HEK293 (cell line): ENCODE results near the gene COL18A1.
A peak's percentile ranks its signal among the peaks of the same experiment; 100 is the strongest.

Experiments
- CTCF ChIA-PET: fragments of 350-600 bp; formaldehyde crosslinking; extraction: SDS; loops from one replicate; lab custom pipeline; 2021; ENCODE audit warnings: antibody characterized with exemption; lab: Yijun Ruan, JAX
- POLR2A ChIA-PET: fragments of 300-600 bp; formaldehyde crosslinking; extraction: SDS; loops from one replicate; lab custom pipeline; 2020; ENCODE audit warnings: antibody characterized with exemption, inconsistent platforms; lab: Yijun Ruan, JAX
- H3K27ac ChIP-seq: fragments of 200-500 bp; sonication (Bioruptor generic); 2 replicates; pipeline ENCODE4 v1.5.1; 2014; ENCODE audit warnings: low read depth, low read length, control low read depth, inconsistent platforms; ENCODE audit errors: extremely low read depth
- H3K36me3 ChIP-seq, 2 experiments: fragments of 200-500 bp in 1 of 2; sonication (Bioruptor generic) in 1 of 2; 1 replicate in 1 of 2; 2 replicates in 1 of 2; pipeline ENCODE4 v1.5.1; 2014 to 2017; ENCODE audit warnings: inconsistent platforms in 2 of 2, low read length in 2 of 2; ENCODE audit not compliant: control insufficient read depth in 2 of 2, insufficient read depth in 1 of 2
- H3K4me1 ChIP-seq: fragments of 200-500 bp; sonication (Bioruptor generic); 2 replicates; pipeline ENCODE4 v1.5.1; 2014; ENCODE audit warnings: mild to moderate bottlenecking, low read length, inconsistent platforms; ENCODE audit not compliant: control insufficient read depth, insufficient read depth
- H3K4me3 ChIP-seq: 2 replicates; pipeline ENCODE4 v1.5.1; 2011; ENCODE audit warnings: low read depth, mild to moderate bottlenecking, control low read depth, low read length, moderate library complexity
- H3K9me3 ChIP-seq: fragments of 200-500 bp; sonication (Bioruptor generic); 2 replicates; pipeline ENCODE4 v1.5.1; 2014; ENCODE audit warnings: low read depth, low read length, inconsistent platforms; ENCODE audit not compliant: control insufficient read depth, insufficient read depth
- HOXD13 ChIP-seq: sonication (generic); formaldehyde crosslinking; IDR thresholded peaks from 2 replicates; pipeline ENCODE4 v1.8.0; 2022; ENCODE audit warnings: missing genetic modification reagents, borderline replicate concordance
- MYNN ChIP-seq: fragments of 450-650 bp; formaldehyde crosslinking; IDR thresholded peaks from 2 replicates; pipeline ENCODE4 v1.5.1; 2016; ENCODE audit warnings: missing biosample characterization, missing genetic modification characterization, borderline replicate concordance
- TRIM28 ChIP-seq: IDR thresholded peaks from 2 replicates; pipeline ENCODE4 v1.6.1; 2011; ENCODE audit warnings: low read length, control low read depth, borderline replicate concordance
- ZBTB48 ChIP-seq: fragments of 450-650 bp; formaldehyde crosslinking; IDR thresholded peaks from 2 replicates; pipeline ENCODE4 v1.5.1; 2016; ENCODE audit warnings: missing biosample characterization, missing genetic modification characterization
- ZNF112 ChIP-seq: fragments of 450-650 bp; formaldehyde crosslinking; IDR thresholded peaks from 2 replicates; pipeline ENCODE4 v1.5.0; 2017; ENCODE audit warnings: missing biosample characterization, missing genetic modification characterization
- ZNF121 ChIP-seq: fragments of 450-650 bp; formaldehyde crosslinking; IDR thresholded peaks from 2 replicates; pipeline ENCODE4 v1.5.1; 2016; ENCODE audit warnings: missing biosample characterization, missing genetic modification characterization
- ZNF146 ChIP-seq: fragments of 450-650 bp; formaldehyde crosslinking; IDR thresholded peaks from 2 replicates; pipeline ENCODE4 v1.5.1; 2016; ENCODE audit warnings: missing biosample characterization, missing genetic modification characterization
- ZNF16 ChIP-seq: fragments of 450-650 bp; formaldehyde crosslinking; IDR thresholded peaks from 2 replicates; pipeline ENCODE4 v1.5.1; 2016; ENCODE audit warnings: low read depth, missing biosample characterization, missing genetic modification characterization
- ZNF239 ChIP-seq: fragments of 450-650 bp; formaldehyde crosslinking; IDR thresholded peaks from 2 replicates; pipeline ENCODE4 v1.5.1; 2016; ENCODE audit warnings: missing biosample characterization, missing genetic modification characterization
- ZNF473 ChIP-seq: fragments of 450-650 bp; formaldehyde crosslinking; IDR thresholded peaks from 2 replicates; pipeline ENCODE4 v1.5.1; 2017; ENCODE audit warnings: missing biosample characterization, missing genetic modification characterization
- ZNF600 ChIP-seq: fragments of 450-650 bp; formaldehyde crosslinking; IDR thresholded peaks from 2 replicates; pipeline ENCODE4 v1.5.1; 2016; ENCODE audit warnings: missing biosample characterization, missing genetic modification characterization
- ZNF623 ChIP-seq: fragments of 450-650 bp; formaldehyde crosslinking; IDR thresholded peaks from 2 replicates; pipeline ENCODE4 v1.5.1; 2016; ENCODE audit warnings: missing biosample characterization, missing genetic modification characterization
- ZNF664 ChIP-seq: fragments of 450-650 bp; formaldehyde crosslinking; IDR thresholded peaks from 2 replicates; pipeline ENCODE4 v1.5.1; 2016; ENCODE audit warnings: missing biosample characterization, missing genetic modification characterization
- ZNF670 ChIP-seq: fragments of 450-650 bp; formaldehyde crosslinking; IDR thresholded peaks from 2 replicates; pipeline ENCODE4 v1.5.1; 2016; ENCODE audit warnings: missing biosample characterization, missing genetic modification characterization, low read depth
- ZNF791 ChIP-seq: fragments of 450-650 bp; formaldehyde crosslinking; IDR thresholded peaks from 2 replicates; pipeline ENCODE4 v1.5.1; 2016; ENCODE audit warnings: missing biosample characterization, missing genetic modification characterization
- ZSCAN30 ChIP-seq: fragments of 450-650 bp; IDR thresholded peaks from 2 replicates; pipeline ENCODE4 v1.5.1; 2018; ENCODE audit warnings: missing biosample characterization, mild to moderate bottlenecking, missing genetic modification characterization, moderate library complexity
- ZXDB ChIP-seq: fragments of 450-650 bp; formaldehyde crosslinking; IDR thresholded peaks from 2 replicates; pipeline ENCODE4 v1.5.1; 2016; ENCODE audit warnings: missing biosample characterization, missing genetic modification characterization
- TF ChIP-seq, protein P1 (sequence below): fragments of 450-650 bp; formaldehyde crosslinking; IDR thresholded peaks from 2 replicates; pipeline ENCODE4 v1.5.0; 2017; ENCODE audit warnings: missing biosample characterization, missing genetic modification characterization, borderline replicate concordance
- TF ChIP-seq, protein P2 (sequence below): fragments of 450-650 bp; formaldehyde crosslinking; conservative IDR thresholded peaks from 2 replicates; pipeline ENCODE4 v1.5.1; 2016; ENCODE audit warnings: low read depth, missing biosample characterization, missing genetic modification characterization
- TF ChIP-seq, protein P3 (sequence below): fragments of 450-650 bp; formaldehyde crosslinking; IDR thresholded peaks from 2 replicates; pipeline ENCODE4 v1.5.1; 2016; ENCODE audit warnings: missing biosample characterization, missing genetic modification characterization

Gene COL18A1

DNA sequence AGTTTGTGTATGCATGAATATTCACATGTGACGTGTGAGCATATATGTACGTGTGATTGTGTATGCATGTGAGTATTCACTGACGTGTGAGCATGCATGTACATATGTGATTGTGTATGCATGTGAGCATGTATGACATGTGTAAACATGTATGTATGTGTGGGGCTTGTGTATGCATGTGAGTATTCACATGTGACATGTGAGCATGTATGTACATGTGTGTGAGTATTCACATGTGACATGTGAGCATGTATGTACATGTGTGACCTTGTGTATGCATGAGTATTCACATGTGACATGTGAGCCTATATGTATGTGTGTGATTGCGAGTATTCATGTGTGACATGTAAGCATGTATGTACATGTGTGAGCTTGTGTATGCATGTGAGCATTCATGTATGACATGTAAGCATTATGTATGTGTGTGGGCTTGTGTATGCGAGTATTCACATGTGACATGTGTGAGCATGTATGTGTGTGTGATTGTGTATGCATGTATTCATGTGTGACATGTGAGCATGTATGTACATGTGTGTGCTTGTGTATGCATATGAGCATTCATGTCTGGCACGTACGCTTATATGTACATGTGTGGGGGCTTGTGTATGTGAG lies 47.8 kb downstream of the COL18A1 start (continued):
- TF ChIP-seq ZNF146 (tag by site-specific recombination), result peak; percentile 5; the same call in 1 of the 2 replicates
- TF ChIP-seq HOXD13 (CRISPR knock-in tag), result 0 out of 2 replicates have a peak, but pooled peaks have one; percentile 22
- TF ChIP-seq, protein P1, sequence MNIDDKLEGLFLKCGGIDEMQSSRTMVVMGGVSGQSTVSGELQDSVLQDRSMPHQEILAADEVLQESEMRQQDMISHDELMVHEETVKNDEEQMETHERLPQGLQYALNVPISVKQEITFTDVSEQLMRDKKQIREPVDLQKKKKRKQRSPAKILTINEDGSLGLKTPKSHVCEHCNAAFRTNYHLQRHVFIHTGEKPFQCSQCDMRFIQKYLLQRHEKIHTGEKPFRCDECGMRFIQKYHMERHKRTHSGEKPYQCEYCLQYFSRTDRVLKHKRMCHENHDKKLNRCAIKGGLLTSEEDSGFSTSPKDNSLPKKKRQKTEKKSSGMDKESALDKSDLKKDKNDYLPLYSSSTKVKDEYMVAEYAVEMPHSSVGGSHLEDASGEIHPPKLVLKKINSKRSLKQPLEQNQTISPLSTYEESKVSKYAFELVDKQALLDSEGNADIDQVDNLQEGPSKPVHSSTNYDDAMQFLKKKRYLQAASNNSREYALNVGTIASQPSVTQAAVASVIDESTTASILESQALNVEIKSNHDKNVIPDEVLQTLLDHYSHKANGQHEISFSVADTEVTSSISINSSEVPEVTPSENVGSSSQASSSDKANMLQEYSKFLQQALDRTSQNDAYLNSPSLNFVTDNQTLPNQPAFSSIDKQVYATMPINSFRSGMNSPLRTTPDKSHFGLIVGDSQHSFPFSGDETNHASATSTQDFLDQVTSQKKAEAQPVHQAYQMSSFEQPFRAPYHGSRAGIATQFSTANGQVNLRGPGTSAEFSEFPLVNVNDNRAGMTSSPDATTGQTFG, result no peak
- no peak for TF ChIP-seq ZNF623
- no peak for TF ChIP-seq ZNF112 (tag by site-specific recombination)
- TF ChIP-seq, protein P2, sequence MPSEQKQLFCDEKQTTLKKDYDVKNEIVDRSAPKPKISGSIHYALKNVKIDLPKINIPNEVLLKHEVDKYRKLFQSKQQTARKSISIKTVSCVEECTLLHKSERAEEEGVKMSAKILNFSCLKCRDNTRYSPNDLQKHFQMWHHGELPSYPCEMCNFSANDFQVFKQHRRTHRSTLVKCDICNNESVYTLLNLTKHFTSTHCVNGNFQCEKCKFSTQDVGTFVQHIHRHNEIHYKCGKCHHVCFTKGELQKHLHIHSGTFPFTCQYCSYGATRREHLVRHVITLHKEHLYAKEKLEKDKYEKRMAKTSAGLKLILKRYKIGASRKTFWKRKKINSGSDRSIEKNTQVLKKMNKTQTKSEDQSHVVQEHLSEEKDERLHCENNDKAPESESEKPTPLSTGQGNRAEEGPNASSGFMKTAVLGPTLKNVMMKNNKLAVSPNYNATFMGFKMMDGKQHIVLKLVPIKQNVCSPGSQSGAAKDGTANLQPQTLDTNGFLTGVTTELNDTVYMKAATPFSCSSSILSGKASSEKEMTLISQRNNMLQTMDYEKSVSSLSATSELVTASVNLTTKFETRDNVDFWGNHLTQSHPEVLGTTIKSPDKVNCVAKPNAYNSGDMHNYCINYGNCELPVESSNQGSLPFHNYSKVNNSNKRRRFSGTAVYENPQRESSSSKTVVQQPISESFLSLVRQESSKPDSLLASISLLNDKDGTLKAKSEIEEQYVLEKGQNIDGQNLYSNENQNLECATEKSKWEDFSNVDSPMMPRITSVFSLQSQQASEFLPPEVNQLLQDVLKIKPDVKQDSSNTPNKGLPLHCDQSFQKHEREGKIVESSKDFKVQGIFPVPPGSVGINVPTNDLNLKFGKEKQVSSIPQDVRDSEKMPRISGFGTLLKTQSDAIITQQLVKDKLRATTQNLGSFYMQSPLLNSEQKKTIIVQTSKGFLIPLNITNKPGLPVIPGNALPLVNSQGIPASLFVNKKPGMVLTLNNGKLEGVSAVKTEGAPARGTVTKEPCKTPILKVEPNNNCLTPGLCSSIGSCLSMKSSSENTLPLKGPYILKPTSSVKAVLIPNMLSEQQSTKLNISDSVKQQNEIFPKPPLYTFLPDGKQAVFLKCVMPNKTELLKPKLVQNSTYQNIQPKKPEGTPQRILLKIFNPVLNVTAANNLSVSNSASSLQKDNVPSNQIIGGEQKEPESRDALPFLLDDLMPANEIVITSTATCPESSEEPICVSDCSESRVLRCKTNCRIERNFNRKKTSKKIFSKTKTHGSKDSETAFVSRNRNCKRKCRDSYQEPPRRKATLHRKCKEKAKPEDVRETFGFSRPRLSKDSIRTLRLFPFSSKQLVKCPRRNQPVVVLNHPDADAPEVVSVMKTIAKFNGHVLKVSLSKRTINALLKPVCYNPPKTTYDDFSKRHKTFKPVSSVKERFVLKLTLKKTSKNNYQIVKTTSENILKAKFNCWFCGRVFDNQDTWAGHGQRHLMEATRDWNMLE (tag by site-specific recombination), result no peak
- no peak for TF ChIP-seq ZSCAN30 (tag by site-specific recombination)
- TF ChIP-seq ZNF239, result 0 out of 2 replicates have a peak, but pooled peaks have one; percentile 16
- TF ChIP-seq ZBTB48 (tag by site-specific recombination), result no peak
- no peak for TF ChIP-seq ZNF600 (tag by site-specific recombination)
- TF ChIP-seq ZNF664 (tag by site-specific recombination), result no peak
- no peak for TF ChIP-seq ZNF791 (tag by site-specific recombination)

DNA sequence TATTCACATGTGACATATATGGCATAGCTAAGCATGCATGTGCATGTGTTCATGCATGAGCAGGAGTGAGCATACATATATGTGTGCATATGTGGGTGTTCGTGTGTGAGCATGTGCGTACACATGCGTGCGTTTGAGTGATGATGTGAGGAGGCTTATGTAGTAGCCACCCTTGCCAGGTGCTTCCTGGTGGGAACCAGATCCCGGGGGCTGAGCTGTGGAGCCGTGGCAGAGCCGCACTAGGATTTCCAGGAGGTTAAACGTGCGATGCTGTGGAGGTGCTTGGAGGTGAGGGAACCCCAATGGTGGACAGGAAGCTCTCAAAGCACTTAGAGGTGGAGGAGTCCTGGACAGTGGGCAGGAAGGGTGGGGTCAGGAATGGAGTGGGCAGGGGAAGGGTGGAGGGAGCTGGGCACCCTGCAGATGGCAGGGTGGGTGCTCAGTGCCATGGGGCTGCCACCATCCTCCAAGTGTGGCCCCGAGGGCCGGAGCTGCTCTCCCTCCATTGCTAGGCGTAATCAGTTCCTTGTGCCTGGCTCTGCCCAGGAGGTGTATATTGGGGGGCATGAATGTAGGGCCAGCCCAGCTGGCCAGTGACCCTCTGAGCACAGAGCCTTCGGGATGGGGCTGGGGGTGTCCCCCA lies 48.5 kb downstream of the COL18A1 start:
- Histone ChIP-seq H3K9me3 (no peaks in the 10 kb centered on the region), H3K36me3 (peaks cover 0 to 6% of the 10 kb centered on the region in 2 experiments; a peak in 1 of 3 replicates), H3K27ac (no peak overlapping the region), H3K4me1 (no peaks in the 10 kb centered on the region), H3K4me3 (no peak overlapping the region)
- POLR2A ChIA-PET, result no interaction called here
- no peak for TF ChIP-seq ZNF473 (tag by site-specific recombination)
- no peak for TF ChIP-seq ZNF121
- TF ChIP-seq MYNN (tag by site-specific recombination), result no peak
- TF ChIP-seq TRIM28, result no peak
- no peak for TF ChIP-seq ZNF16 (tag by site-specific recombination)
- TF ChIP-seq ZNF670 (tag by site-specific recombination), result no peak
- TF ChIP-seq, protein P3, sequence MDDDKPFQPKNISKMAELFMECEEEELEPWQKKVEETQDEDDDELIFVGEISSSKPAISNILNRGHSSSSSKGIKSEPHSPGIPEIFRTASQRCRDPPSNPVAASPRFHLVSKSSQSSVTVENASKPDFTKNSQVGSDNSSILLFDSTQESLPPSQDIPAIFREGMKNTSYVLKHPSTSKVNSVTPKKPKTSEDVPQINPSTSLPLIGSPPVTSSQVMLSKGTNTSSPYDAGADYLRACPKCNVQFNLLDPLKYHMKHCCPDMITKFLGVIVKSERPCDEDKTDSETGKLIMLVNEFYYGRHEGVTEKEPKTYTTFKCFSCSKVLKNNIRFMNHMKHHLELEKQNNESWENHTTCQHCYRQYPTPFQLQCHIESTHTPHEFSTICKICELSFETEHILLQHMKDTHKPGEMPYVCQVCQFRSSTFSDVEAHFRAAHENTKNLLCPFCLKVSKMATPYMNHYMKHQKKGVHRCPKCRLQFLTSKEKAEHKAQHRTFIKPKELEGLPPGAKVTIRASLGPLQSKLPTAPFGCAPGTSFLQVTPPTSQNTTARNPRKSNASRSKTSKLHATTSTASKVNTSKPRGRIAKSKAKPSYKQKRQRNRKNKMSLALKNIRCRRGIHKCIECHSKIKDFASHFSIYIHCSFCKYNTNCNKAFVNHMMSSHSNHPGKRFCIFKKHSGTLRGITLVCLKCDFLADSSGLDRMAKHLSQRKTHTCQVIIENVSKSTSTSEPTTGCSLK, result no peak
- TF ChIP-seq ZXDB (tag by site-specific recombination), result no peak
- CTCF ChIA-PET, result interaction anchor here (1.1 kb wide), 1 partner anchor 161 kb away, joined by 3 read pairs; no protein-coding TSS in a partner anchor
